ENCODE measurements around the gene SSBP2. TPM values are rescaled to one million over a fixed set of nuclear protein-coding genes. Genes with fewer than 3 reads are reported as not detected.

SSBP2 gene
- total RNA-seq, 1 donor from 2014 or later = 146 TPM

DNA sequence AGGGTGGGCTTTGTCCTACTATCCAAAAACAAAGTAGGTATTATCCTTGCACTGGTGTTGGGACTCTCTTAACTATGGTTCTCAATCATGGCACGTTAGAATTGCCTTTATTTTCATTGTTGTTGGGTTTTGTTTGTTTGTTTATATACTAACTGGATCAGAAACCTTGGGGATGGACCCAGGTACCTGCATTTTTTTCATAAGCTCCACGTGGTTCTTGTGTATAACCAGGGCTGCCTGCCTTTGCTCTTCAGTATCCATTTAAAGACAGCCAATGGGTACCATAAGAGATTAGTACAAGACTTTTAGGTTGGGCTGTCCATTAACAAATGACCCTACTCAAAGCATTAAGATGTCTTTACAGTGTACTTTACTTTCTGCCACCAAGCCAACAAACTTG is 2.5 kb upstream of the SSBP2 start:
- Mint-ChIP-seq H3K4me1 (ENCODE audit: low read depth, unreplicated experiment) (peaks cover 30% of the 10 kb centered on the region), H3K9me3 (ENCODE audit: unreplicated experiment) (peaks cover 13% of the 10 kb centered on the region), H3K27me3 (ENCODE audit: unreplicated experiment) (peaks cover 5% of the 10 kb centered on the region), H3K36me3 (ENCODE audit: unreplicated experiment) (no peaks in the 10 kb centered on the region), H3K4me3 (ENCODE audit: unreplicated experiment) (no peak overlapping the region), H3K27ac (ENCODE audit: unreplicated experiment) (no peak overlapping the region)
- DNase-seq = no peak
- TF ChIP-seq, protein P1, sequence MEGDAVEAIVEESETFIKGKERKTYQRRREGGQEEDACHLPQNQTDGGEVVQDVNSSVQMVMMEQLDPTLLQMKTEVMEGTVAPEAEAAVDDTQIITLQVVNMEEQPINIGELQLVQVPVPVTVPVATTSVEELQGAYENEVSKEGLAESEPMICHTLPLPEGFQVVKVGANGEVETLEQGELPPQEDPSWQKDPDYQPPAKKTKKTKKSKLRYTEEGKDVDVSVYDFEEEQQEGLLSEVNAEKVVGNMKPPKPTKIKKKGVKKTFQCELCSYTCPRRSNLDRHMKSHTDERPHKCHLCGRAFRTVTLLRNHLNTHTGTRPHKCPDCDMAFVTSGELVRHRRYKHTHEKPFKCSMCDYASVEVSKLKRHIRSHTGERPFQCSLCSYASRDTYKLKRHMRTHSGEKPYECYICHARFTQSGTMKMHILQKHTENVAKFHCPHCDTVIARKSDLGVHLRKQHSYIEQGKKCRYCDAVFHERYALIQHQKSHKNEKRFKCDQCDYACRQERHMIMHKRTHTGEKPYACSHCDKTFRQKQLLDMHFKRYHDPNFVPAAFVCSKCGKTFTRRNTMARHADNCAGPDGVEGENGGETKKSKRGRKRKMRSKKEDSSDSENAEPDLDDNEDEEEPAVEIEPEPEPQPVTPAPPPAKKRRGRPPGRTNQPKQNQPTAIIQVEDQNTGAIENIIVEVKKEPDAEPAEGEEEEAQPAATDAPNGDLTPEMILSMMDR (IDR thresholded peaks at IDR 0.05; ENCODE audit: partially characterized antibody, unreplicated experiment) = no peak

DNA sequence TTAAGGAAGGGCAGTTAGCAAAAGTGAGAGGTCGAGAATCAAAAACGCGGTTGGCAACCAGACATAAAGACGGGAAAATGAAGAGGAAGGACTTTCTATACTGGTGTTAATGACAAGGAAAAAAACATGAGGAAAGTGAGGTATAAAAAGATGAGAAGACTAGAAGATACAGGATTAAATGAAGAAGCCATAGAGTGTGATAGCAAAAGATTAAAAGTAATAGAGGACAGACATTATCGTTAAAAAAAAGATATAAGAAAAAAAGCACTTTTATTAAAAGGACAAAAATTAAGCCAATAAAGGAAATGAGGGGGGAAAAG is 1.7 kb upstream of the SSBP2 start:
- peaks cover 33% of the 10 kb centered on the region for H3K4me1 Mint-ChIP-seq (ENCODE audit: low read depth, unreplicated experiment)
- peak overlapping the region; percentile 81 for H3K4me3 Mint-ChIP-seq (ENCODE audit: unreplicated experiment)
- TF ChIP-seq, protein P1 (IDR thresholded peaks at IDR 0.05; ENCODE audit: partially characterized antibody, unreplicated experiment) = no peak
- H3K27ac Mint-ChIP-seq (ENCODE audit: unreplicated experiment) = peak overlapping the region; percentile 91
- peaks cover 13% of the 10 kb centered on the region for H3K9me3 Mint-ChIP-seq (ENCODE audit: unreplicated experiment)
- peaks cover 5% of the 10 kb centered on the region for H3K27me3 Mint-ChIP-seq (ENCODE audit: unreplicated experiment)
- no peak for DNase-seq
- H3K36me3 Mint-ChIP-seq (ENCODE audit: unreplicated experiment) = no peaks in the 10 kb centered on the region

- H3K9me3 Mint-ChIP-seq (ENCODE audit: unreplicated experiment) = peaks cover 13% of the 10 kb centered on the region
- TF ChIP-seq, protein P1 (IDR thresholded peaks at IDR 0.05; ENCODE audit: partially characterized antibody, unreplicated experiment) = no peak
- peaks cover 33% of the 10 kb centered on the region for H3K4me1 Mint-ChIP-seq (ENCODE audit: low read depth, unreplicated experiment)
- no peak for DNase-seq
- H3K36me3 Mint-ChIP-seq (ENCODE audit: unreplicated experiment) = no peaks in the 10 kb centered on the region
- H3K27me3 Mint-ChIP-seq (ENCODE audit: unreplicated experiment) = peaks cover 5% of the 10 kb centered on the region
- peak overlapping the region; percentile 91 for H3K27ac Mint-ChIP-seq (ENCODE audit: unreplicated experiment)
- H3K4me3 Mint-ChIP-seq (ENCODE audit: unreplicated experiment) = peak overlapping the region; percentile 81
Measured at GRCh38 chr5:81751836-81752643, 1.1 kb upstream of the SSBP2 start.

GRCh38 chr5:81750308-81751008 is 439 bp downstream of the SSBP2 start:
- no peak for DNase-seq
- H3K9me3 Mint-ChIP-seq (ENCODE audit: unreplicated experiment) = peaks cover 13% of the 10 kb centered on the region
- H3K27ac Mint-ChIP-seq (ENCODE audit: unreplicated experiment) = peak overlapping the region; percentile 72
- peaks cover 5% of the 10 kb centered on the region for H3K27me3 Mint-ChIP-seq (ENCODE audit: unreplicated experiment)
- H3K36me3 Mint-ChIP-seq (ENCODE audit: unreplicated experiment) = no peaks in the 10 kb centered on the region
- peak overlapping the region; percentile 82 for H3K4me3 Mint-ChIP-seq (ENCODE audit: unreplicated experiment)
- peaks cover 30% of the 10 kb centered on the region for H3K4me1 Mint-ChIP-seq (ENCODE audit: low read depth, unreplicated experiment)
- TF ChIP-seq, protein P1 (IDR thresholded peaks at IDR 0.05; ENCODE audit: partially characterized antibody, unreplicated experiment) = no peak
